Heart right ventricle (tissue), 16 donors: ENCODE data around the gene ANKS1B. TPM values are rescaled to one million over a fixed set of nuclear protein-coding genes. Genes with fewer than 3 reads are reported as not detected.

Experiments used
- ATAC-seq, 8 donors: fragments of 200-7000 bp; cut with Tn5 transposase; one replicate each; pipeline ENCODE4 v1.9.1; 2020; ENCODE audit warnings: mild to moderate bottlenecking in 8 of 8, moderate library complexity in 8 of 8, moderate number of reproducible peaks in 1 of 8
- DNase-seq, 2 donors: peaks; one replicate each; pipeline ENCODE4 v3.0.0-alpha.2; 2020
- H3K27ac ChIP-seq, 10 donors: fragments of 200-600 bp; sonication (generic) in 2 of 10; one replicate each; pipeline versions ENCODE4 v1.5.0 to v1.8.0; 2020 to 2022; ENCODE audit warnings: mild to moderate bottlenecking in 3 of 10
- H3K27me3 ChIP-seq, 7 donors: fragments of 200-600 bp; one replicate each; pipeline ENCODE4 v1.8.0; 2021 to 2022; ENCODE audit warnings: mild to moderate bottlenecking in 2 of 7
- H3K36me3 ChIP-seq, 9 donors: fragments of 200-600 bp; sonication (generic) in 1 of 9; one replicate each; pipeline versions ENCODE4 v1.5.0 to v1.8.0; 2020 to 2022; ENCODE audit warnings: mild to moderate bottlenecking in 2 of 9
- H3K4me1 ChIP-seq, 9 donors: fragments of 200-600 bp; sonication (generic) in 1 of 9; one replicate each; pipeline versions ENCODE4 v1.5.0 to v1.8.0; 2020 to 2022; ENCODE audit warnings: mild to moderate bottlenecking in 4 of 9
- H3K4me3 ChIP-seq, 10 donors: fragments of 200-600 bp; sonication (generic) in 2 of 10; one replicate each; pipeline versions ENCODE4 v1.5.0 to v1.8.0; 2020 to 2022; ENCODE audit warnings: mild to moderate bottlenecking in 7 of 10, moderate library complexity in 2 of 10
- H3K9me3 ChIP-seq, 11 donors: fragments of 200-600 bp in 10 of 11; sonication (generic) in 2 of 11; one replicate each; pipeline versions ENCODE4 v1.5.0 to v1.8.0; 2013 to 2022; ENCODE audit warnings: mild to moderate bottlenecking in 2 of 11, control low read depth in 1 of 11, moderate library complexity in 1 of 11
- CTCF ChIP-seq, 9 donors: fragments of 200-600 bp; sonication (generic) in 2 of 9; IDR thresholded peaks; one replicate each; pipeline versions ENCODE4 v1.5.0 to v1.8.0; 2021 to 2022; ENCODE audit warnings: antibody characterized with exemption in 9 of 9, mild to moderate bottlenecking in 5 of 9, moderate library complexity in 1 of 9
- WGBS, 2 donors: extraction: QIAGEN DNeasy Blood & Tissue Kit; methylation state at CpG; one replicate each; pipeline ENCODE4 v1.1.7; 2013; ENCODE audit warnings: inconsistent platforms in 1 of 2; 5-methylcytosine and 5-hydroxymethylcytosine counted together
- intact Hi-C, 10 donors: fragments of 100-400 bp; cut with DNase I; formaldehyde crosslinking; loops; one replicate each; pipeline versions ENCODE4 v1.11.1 to v1.14.2; 2022
- polyA plus RNA-seq, 2 donors: library from polyadenylated mRNA; stranded (reverse); fragments of 200-250 nt; gene quantifications; one replicate each; pipeline ENCODE4 v1.2.3, GENCODE V29; 2013
- total RNA-seq, 10 donors: library from RNA; stranded (reverse); fragmentation: NEBNext Ultra II Directional in 3 of 10; extraction: Animal tissue kit (Norgen Biotek cat#: 25700) in 3 of 10; gene quantifications; one replicate each; pipeline versions ENCODE4 v1.2.1 to v1.2.4, GENCODE V29; 2021 to 2023
- donor health status: Arrhythmogenic right ventricular cardiomyopathy.
- donor health status: ischemic (EF 13 %, LVEDD 7.1; RV severe dilation, severe dysfunction).
- donor health status: healthy with polysubstance abuse.
- donor health status: DM: no; HTN: yes; CAD: no.
- donor health status: DM: no; HTN: no; CAD: no.
- donor health status: ischemic (EF 25% LVEDD 6.9; RV normal size, moderate dysfunction).
- donor health status: ischemic (EF 25% LVEDD 5.7; RV mildly dilated, moderate dysfunction).
- donor health status: healthy.
- donor health status: DM: yes; HTN: yes; CAD: no.
- donor health status: Ischemic cardiomyopathy.
- donor health status: ischemic (EF 35%, LVEDD 5.7; RV mildly dilated, moderate dysfunction).
- donor health status: nonischemic (EF 11% LVEDD 7.7; RV severe dilation, severe dysfunction).
- donor health status: DM: yes; HTN: yes; CAD: no.
- donor health status: PGD.
- donor health status: ischemic (EF 29% LVEDD 5.4; RV normal size, mild dysfunction).
- donor health status: nonischemic (EF 23%, LVEDD 6.1; RV moderate dilation, normal function).

Gene ANKS1B
- total and polyA plus RNA-seq, 12 donors: 0.58 to 4.8 (median 1.8) TPM

- Histone ChIP-seq H3K4me1 (no peaks in the 10 kb centered on the region), H3K4me3 (no peak overlapping the region), H3K36me3 (no peaks in the 10 kb centered on the region), H3K27me3 (no peaks in the 10 kb centered on the region), H3K27ac (no peak overlapping the region), H3K9me3 (peaks cover 0 to 19% (median 3%) of the 10 kb centered on the region in 11 donors)
- TF ChIP-seq CTCF (IDR thresholded peaks at IDR 0.05): no peak
- ATAC-seq: no peak
- no peak for DNase-seq
- intact Hi-C loops: loop anchor here in 4 of 10 donors (10.0 kb wide), 3 partner anchors 266 to 436 kb away; no protein-coding TSS in a partner anchor
- WGBS, 2 donors: 81 to 82% methylated on average over 3 of the region's 3 CpGs
Observed at GRCh38 chr12:98990648-98991047, 994.1 kb downstream of the ANKS1B start.

GRCh38 chr12:98985156-98985555 is 999.6 kb downstream of the ANKS1B start:
- H3K4me3 ChIP-seq: no peak overlapping the region
- no peak for TF ChIP-seq CTCF (IDR thresholded peaks at IDR 0.05)
- H3K36me3 ChIP-seq: no peaks in the 10 kb centered on the region
- no peak overlapping the region for H3K27ac ChIP-seq
- WGBS, 2 donors: 64 to 65% methylated on average over 2 of the region's 2 CpGs
- H3K4me1 ChIP-seq: no peaks in the 10 kb centered on the region
- peaks cover 0 to 37% (median 20%) of the 10 kb centered on the region in 11 donors for H3K9me3 ChIP-seq
- DNase-seq (no peak), ATAC-seq (no peak)
- no peaks in the 10 kb centered on the region for H3K27me3 ChIP-seq
- intact Hi-C loops: no loop called here

- Histone ChIP-seq H3K4me1 (no peaks in the 10 kb centered on the region), H3K27me3 (no peaks in the 10 kb centered on the region), H3K9me3 (peaks cover 0 to 43% (median 20%) of the 10 kb centered on the region in 11 donors), H3K27ac (no peak overlapping the region), H3K36me3 (no peaks in the 10 kb centered on the region), H3K4me3 (no peak overlapping the region)
- 93 to 95% methylated on average over 1 of the region's 1 CpG for WGBS, 2 donors
- DNase-seq (no peak), ATAC-seq (no peak)
- intact Hi-C loops: no loop called here
- no peak for TF ChIP-seq CTCF (IDR thresholded peaks at IDR 0.05)
Observed at GRCh38 chr12:98983647-98984046, 1001.1 kb downstream of the ANKS1B start.

- Histone ChIP-seq H3K9me3 (peaks cover 0 to 30% (median 16%) of the 10 kb centered on the region in 11 donors), H3K27me3 (no peaks in the 10 kb centered on the region), H3K27ac (no peak overlapping the region), H3K4me3 (no peak overlapping the region), H3K36me3 (no peaks in the 10 kb centered on the region), H3K4me1 (no peaks in the 10 kb centered on the region)
- no peak for ATAC-seq
- no peak for TF ChIP-seq CTCF (IDR thresholded peaks at IDR 0.05)
- intact Hi-C loops: no loop called here
- DNase-seq: no peak
Observed at GRCh38 chr12:98980508-98980907, 1004.2 kb downstream of the ANKS1B start.
